Astrocyte (in vitro differentiated cells and primary cell): ENCODE data around the gene GALT. TPM values are rescaled to one million over a fixed set of nuclear protein-coding genes. Genes with fewer than 3 reads are reported as not detected.

Source experiments
- DNase-seq: peaks from one replicate; pipeline ENCODE4 v3.0.0-alpha.2; 2010; ENCODE audit warnings: low read depth
- FAIRE-seq: peaks from 2 replicates; lab custom pipeline; 2011; peaks lifted over from hg19 to GRCh38; lab: Jason Lieb, UNC
- H2AFZ ChIP-seq: 2 replicates; pipeline ENCODE4 v1.6.0; 2012; ENCODE audit warnings: low read depth, low read length, inconsistent platforms
- H3K27ac ChIP-seq: 2 replicates; pipeline ENCODE4 v1.5.1; 2011; ENCODE audit warnings: low read depth, low read length, inconsistent platforms
- H3K27me3 ChIP-seq: 2 replicates; pipeline ENCODE4 v1.6.0; 2011; ENCODE audit warnings: low read length, inconsistent platforms; ENCODE audit not compliant: insufficient read depth
- H3K36me3 ChIP-seq: 2 replicates; pipeline ENCODE4 v1.5.1; 2011; ENCODE audit warnings: low read length, inconsistent platforms; ENCODE audit not compliant: insufficient read depth
- H3K4me1 ChIP-seq: 2 replicates; pipeline ENCODE4 v1.5.1; 2011; ENCODE audit warnings: low read length, inconsistent platforms; ENCODE audit not compliant: insufficient read depth
- H3K4me2 ChIP-seq: 2 replicates; pipeline ENCODE4 v1.6.0; 2012; ENCODE audit warnings: low read length, inconsistent platforms
- H3K4me3 ChIP-seq: 2 replicates; pipeline ENCODE4 v1.5.1; 2011; ENCODE audit warnings: low read depth, mild to moderate bottlenecking, low read length, inconsistent platforms; ENCODE audit not compliant: insufficient read depth
- H3K79me2 ChIP-seq: 2 replicates; pipeline ENCODE4 v1.6.0; 2012; ENCODE audit warnings: mild to moderate bottlenecking, low read length, inconsistent platforms; ENCODE audit not compliant: insufficient read depth
- H3K9ac ChIP-seq: 2 replicates; pipeline ENCODE4 v1.6.0; 2012; ENCODE audit warnings: mild to moderate bottlenecking, low read length, inconsistent platforms
- H3K9me3 ChIP-seq: 2 replicates; pipeline ENCODE4 v1.5.1; 2012; ENCODE audit warnings: low read depth, mild to moderate bottlenecking, low read length, inconsistent platforms; ENCODE audit not compliant: insufficient read depth
- H4K20me1 ChIP-seq: 2 replicates; pipeline ENCODE4 v1.6.0; 2012; ENCODE audit warnings: low read length, inconsistent platforms; ENCODE audit not compliant: insufficient read depth
- H3K27ac Mint-ChIP-seq: one replicate; pipeline ENCODE4 v1.8.0; 2021; ENCODE audit warnings: mild to moderate bottlenecking, mixed read lengths; ENCODE audit not compliant: unreplicated experiment
- H3K27me3 Mint-ChIP-seq: one replicate; pipeline ENCODE4 v1.8.0; 2021; ENCODE audit warnings: low read depth, mixed read lengths; ENCODE audit not compliant: unreplicated experiment
- H3K36me3 Mint-ChIP-seq: one replicate; pipeline ENCODE4 v1.8.0; 2021; ENCODE audit warnings: low read depth, mixed read lengths; ENCODE audit not compliant: unreplicated experiment
- H3K4me1 Mint-ChIP-seq: one replicate; pipeline ENCODE4 v1.8.0; 2021; ENCODE audit warnings: low read depth, mixed read lengths; ENCODE audit not compliant: unreplicated experiment
- H3K4me3 Mint-ChIP-seq: one replicate; pipeline ENCODE4 v1.8.0; 2021; ENCODE audit warnings: mild to moderate bottlenecking, moderate library complexity, mixed read lengths; ENCODE audit not compliant: unreplicated experiment
- H3K9me3 Mint-ChIP-seq: one replicate; pipeline ENCODE4 v1.8.0; 2021; ENCODE audit warnings: mild to moderate bottlenecking, mixed read lengths; ENCODE audit not compliant: unreplicated experiment
- EZH2 ChIP-seq: IDR thresholded peaks from 2 replicates; pipeline ENCODE4 v1.6.1; 2012; ENCODE audit warnings: mild to moderate bottlenecking, low read length, inconsistent platforms; ENCODE audit not compliant: insufficient read depth
- total RNA-seq: library from RNA; stranded (reverse); gene quantifications from 2 replicates; pipeline ENCODE4 v1.2.1, GENCODE V29; 2021
- TF ChIP-seq, protein P1 (sequence below): IDR thresholded peaks from 2 replicates; pipeline ENCODE4 v1.5.1; 2011; ENCODE audit warnings: low read depth, mild to moderate bottlenecking, inconsistent platforms, low read length, moderate library complexity; ENCODE audit not compliant: insufficient read depth

GALT gene
- total RNA-seq, 1 donor from 2014 or later = 30.7 TPM

DNA sequence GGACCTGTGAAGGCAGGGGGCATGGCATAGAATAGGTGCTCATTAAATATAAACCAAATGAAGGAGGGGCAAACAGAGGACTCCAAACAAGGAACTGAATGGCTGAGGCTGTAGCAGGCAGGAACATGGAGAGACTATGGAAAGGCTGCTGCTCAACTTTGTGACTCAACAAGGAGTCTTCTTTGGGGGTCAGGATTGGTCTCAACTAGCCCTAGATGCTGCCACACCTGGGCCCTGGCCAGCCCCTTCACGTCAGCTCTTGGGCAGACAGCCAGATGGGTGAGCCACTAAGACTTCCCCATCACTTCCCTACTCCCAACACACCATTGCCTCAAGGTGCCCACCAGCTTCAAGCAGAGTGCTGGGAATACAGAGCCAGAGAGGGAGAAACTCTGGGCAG, 45.6 kb upstream of the GALT start:
- no peak overlapping the region for H2AFZ ChIP-seq
- no peaks in the 10 kb centered on the region for H3K9me3 ChIP-seq
- Mint-ChIP-seq H3K9me3 (no peaks in the 10 kb centered on the region), H3K4me3 (no peak overlapping the region), H3K36me3 (no peaks in the 10 kb centered on the region), H3K27me3 (peaks cover 47% of the 10 kb centered on the region), H3K27ac (no peak overlapping the region), H3K4me1 (peaks cover 3% of the 10 kb centered on the region)
- H3K4me2 ChIP-seq = no peak overlapping the region
- FAIRE-seq (no peak), DNase-seq (no peak)
- no peak overlapping the region for H3K4me3 ChIP-seq
- no peaks in the 10 kb centered on the region for H3K4me1 ChIP-seq
- H3K27ac ChIP-seq = no peak overlapping the region
- H3K79me2 ChIP-seq = no peaks in the 10 kb centered on the region
- TF ChIP-seq, protein P1, sequence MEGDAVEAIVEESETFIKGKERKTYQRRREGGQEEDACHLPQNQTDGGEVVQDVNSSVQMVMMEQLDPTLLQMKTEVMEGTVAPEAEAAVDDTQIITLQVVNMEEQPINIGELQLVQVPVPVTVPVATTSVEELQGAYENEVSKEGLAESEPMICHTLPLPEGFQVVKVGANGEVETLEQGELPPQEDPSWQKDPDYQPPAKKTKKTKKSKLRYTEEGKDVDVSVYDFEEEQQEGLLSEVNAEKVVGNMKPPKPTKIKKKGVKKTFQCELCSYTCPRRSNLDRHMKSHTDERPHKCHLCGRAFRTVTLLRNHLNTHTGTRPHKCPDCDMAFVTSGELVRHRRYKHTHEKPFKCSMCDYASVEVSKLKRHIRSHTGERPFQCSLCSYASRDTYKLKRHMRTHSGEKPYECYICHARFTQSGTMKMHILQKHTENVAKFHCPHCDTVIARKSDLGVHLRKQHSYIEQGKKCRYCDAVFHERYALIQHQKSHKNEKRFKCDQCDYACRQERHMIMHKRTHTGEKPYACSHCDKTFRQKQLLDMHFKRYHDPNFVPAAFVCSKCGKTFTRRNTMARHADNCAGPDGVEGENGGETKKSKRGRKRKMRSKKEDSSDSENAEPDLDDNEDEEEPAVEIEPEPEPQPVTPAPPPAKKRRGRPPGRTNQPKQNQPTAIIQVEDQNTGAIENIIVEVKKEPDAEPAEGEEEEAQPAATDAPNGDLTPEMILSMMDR = no peak
- no peak for TF ChIP-seq EZH2
- H3K27me3 ChIP-seq = peaks cover 33% of the 10 kb centered on the region
- peaks cover 5% of the 10 kb centered on the region for H4K20me1 ChIP-seq
- H3K36me3 ChIP-seq = no peaks in the 10 kb centered on the region
- no peak overlapping the region for H3K9ac ChIP-seq

DNA sequence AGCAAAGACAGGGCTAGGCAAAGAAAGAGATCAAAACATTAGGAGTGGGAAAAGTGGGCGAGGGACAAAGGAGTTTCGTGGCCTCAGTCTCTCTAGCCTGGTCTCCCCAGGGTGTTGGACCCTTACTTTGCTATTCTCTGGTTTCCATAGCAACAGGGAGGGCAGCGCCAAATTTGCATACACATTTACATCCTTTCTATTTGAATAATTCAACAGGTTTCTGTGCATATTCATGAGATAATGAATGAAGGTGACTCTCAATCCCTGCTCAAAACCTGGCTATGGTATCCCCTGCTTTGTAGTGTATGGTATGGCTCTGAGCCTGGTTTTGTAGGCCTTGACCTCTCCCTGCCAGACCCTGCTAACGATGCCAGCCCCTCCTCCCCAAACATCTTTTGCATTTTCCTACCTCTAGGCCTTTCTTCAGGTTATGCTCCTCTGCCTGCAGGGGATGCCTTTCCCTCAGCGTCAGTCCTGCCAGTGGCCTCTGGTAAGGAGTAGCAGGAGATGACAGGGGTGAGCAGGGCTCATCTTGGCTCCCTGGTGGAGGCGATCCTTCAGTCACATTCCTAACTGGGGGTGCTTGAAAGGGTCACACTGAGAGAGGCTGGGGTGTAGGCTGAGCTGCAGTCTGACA, 44.4 kb upstream of the GALT start:
- TF ChIP-seq, protein P1 = no peak
- no peak for TF ChIP-seq EZH2
- H3K9me3 Mint-ChIP-seq = no peaks in the 10 kb centered on the region
- H3K4me3 Mint-ChIP-seq = no peak overlapping the region
- Histone ChIP-seq H3K9ac (peak overlapping the region; percentile 23), H3K27ac (no peak overlapping the region), H4K20me1 (peaks cover 5% of the 10 kb centered on the region), H3K79me2 (no peaks in the 10 kb centered on the region), H3K4me1 (no peaks in the 10 kb centered on the region), H3K36me3 (no peaks in the 10 kb centered on the region), H2AFZ (no peak overlapping the region), H3K4me2 (no peak overlapping the region), H3K9me3 (no peaks in the 10 kb centered on the region), H3K4me3 (no peak overlapping the region), H3K27me3 (peaks cover 27% of the 10 kb centered on the region)
- peaks cover 3% of the 10 kb centered on the region for H3K4me1 Mint-ChIP-seq
- H3K27me3 Mint-ChIP-seq = peaks cover 38% of the 10 kb centered on the region
- H3K36me3 Mint-ChIP-seq = no peaks in the 10 kb centered on the region
- H3K27ac Mint-ChIP-seq = no peak overlapping the region
- FAIRE-seq (no peak), DNase-seq (no peak)

DNA sequence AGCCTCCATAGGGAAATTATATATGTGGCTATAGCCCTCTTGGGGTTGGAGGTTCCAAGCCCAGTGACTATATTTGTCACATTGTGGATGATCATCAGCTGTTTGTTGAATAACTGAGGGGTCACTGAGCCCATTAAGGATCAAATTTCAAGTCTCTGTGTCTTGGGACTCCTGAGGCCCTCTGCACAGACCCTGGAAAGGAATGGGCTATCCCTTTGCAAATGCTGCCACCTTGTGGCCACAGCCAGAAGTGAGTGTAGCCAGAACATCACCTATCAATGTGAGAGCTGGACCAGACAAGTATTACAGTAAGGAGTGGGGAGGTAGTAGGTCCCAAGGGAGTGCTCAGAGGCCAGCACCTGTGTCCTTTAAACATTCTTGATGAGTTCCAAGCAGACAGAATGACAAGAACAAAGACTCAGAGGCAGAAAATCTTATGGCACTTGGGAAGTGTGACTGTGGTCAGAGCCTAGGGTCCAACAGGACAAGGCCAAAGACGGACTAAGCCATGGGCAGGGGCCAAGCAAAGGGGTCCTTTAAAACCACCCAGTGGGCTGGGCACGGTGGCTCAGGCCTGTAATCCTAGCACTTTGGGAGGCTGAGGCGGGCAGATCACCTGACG, 42.8 kb upstream of the GALT start:
- no peaks in the 10 kb centered on the region for H3K36me3 ChIP-seq
- Mint-ChIP-seq H3K4me1 (peaks cover 3% of the 10 kb centered on the region), H3K4me3 (no peak overlapping the region), H3K27me3 (peaks cover 30% of the 10 kb centered on the region), H3K9me3 (no peaks in the 10 kb centered on the region), H3K36me3 (no peaks in the 10 kb centered on the region), H3K27ac (no peak overlapping the region)
- no peaks in the 10 kb centered on the region for H3K79me2 ChIP-seq
- TF ChIP-seq, protein P1 = peak; percentile 96
- TF ChIP-seq EZH2 = no peak
- H2AFZ ChIP-seq = no peak overlapping the region
- peak; percentile 73 for FAIRE-seq
- H3K27me3 ChIP-seq = peaks cover 18% of the 10 kb centered on the region
- no peak overlapping the region for H3K4me3 ChIP-seq
- H3K9ac ChIP-seq = no peak overlapping the region
- H3K27ac ChIP-seq = no peak overlapping the region
- H3K4me1 ChIP-seq = no peaks in the 10 kb centered on the region
- peak; percentile 31 for DNase-seq
- no peaks in the 10 kb centered on the region for H3K9me3 ChIP-seq
- no peak overlapping the region for H3K4me2 ChIP-seq
- peaks cover 5% of the 10 kb centered on the region for H4K20me1 ChIP-seq
